Nephron (organoid): ENCODE results near the gene SMIM32.

Experiments
- H3K27ac Mint-ChIP-seq, 3 experiments: 2 replicates each; pipeline ENCODE4 v1.8.0; 2020; ENCODE audit warnings: mixed read lengths in 3 of 3, mild to moderate bottlenecking in 2 of 3, moderate library complexity in 1 of 3
- H3K27me3 Mint-ChIP-seq: 2 replicates; pipeline ENCODE4 v1.8.0; 2021; ENCODE audit warnings: low read depth, mild to moderate bottlenecking, moderate library complexity, mixed read lengths
- H3K36me3 Mint-ChIP-seq: 2 replicates; pipeline ENCODE4 v1.8.0; 2020; ENCODE audit warnings: low read depth, mixed read lengths
- H3K4me1 Mint-ChIP-seq: 2 replicates; pipeline ENCODE4 v1.8.0; 2020; ENCODE audit warnings: mixed read lengths
- H3K4me3 Mint-ChIP-seq, 3 experiments: 2 replicates each; pipeline ENCODE4 v1.8.0; 2020; ENCODE audit warnings: mild to moderate bottlenecking in 3 of 3, mixed read lengths in 3 of 3, moderate library complexity in 2 of 3
- H3K9me3 Mint-ChIP-seq: 2 replicates; pipeline ENCODE4 v1.8.0; 2020; ENCODE audit warnings: mixed read lengths
- TF ChIP-seq, protein P1 (sequence below), 3 experiments: fragments of 200-600 bp; sonication (generic); IDR thresholded peaks; one replicate each; pipeline ENCODE4 v1.5.0; 2021; ENCODE audit warnings: antibody characterized with exemption in 3 of 3; ENCODE audit not compliant: unreplicated experiment in 3 of 3

Gene SMIM32

DNA sequence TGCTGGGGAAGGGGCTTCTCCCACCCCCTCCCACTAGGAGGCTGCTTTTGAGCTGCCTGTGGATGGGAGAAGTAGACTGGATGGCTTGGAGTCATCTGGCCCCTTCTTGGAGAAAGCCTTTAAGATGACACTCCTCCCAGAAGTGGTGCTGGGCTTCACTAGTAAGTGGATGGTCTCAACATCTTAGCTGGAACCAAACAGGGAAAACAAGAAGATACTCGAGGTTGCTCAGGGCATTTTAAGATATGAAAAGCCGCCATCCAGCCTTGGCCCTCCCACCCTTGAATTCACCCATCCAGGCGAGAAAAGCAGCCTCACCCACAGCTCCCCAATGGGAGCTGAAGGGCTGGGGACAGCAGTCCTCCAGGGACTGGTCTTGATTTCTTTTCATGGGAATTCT, 7.8 kb upstream of the SMIM32 start:
- H3K9me3 Mint-ChIP-seq = no peaks in the 10 kb centered on the region
- no peak overlapping the region for H3K27ac Mint-ChIP-seq
- no peak overlapping the region for H3K4me3 Mint-ChIP-seq
- peaks cover 12% of the 10 kb centered on the region for H3K4me1 Mint-ChIP-seq
- TF ChIP-seq, protein P1, sequence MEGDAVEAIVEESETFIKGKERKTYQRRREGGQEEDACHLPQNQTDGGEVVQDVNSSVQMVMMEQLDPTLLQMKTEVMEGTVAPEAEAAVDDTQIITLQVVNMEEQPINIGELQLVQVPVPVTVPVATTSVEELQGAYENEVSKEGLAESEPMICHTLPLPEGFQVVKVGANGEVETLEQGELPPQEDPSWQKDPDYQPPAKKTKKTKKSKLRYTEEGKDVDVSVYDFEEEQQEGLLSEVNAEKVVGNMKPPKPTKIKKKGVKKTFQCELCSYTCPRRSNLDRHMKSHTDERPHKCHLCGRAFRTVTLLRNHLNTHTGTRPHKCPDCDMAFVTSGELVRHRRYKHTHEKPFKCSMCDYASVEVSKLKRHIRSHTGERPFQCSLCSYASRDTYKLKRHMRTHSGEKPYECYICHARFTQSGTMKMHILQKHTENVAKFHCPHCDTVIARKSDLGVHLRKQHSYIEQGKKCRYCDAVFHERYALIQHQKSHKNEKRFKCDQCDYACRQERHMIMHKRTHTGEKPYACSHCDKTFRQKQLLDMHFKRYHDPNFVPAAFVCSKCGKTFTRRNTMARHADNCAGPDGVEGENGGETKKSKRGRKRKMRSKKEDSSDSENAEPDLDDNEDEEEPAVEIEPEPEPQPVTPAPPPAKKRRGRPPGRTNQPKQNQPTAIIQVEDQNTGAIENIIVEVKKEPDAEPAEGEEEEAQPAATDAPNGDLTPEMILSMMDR (IDR thresholded peaks at IDR 0.05; ENCODE audit: unreplicated experiment in 3 of 3) = no peak
- peaks cover 24% of the 10 kb centered on the region for H3K27me3 Mint-ChIP-seq
- no peaks in the 10 kb centered on the region for H3K36me3 Mint-ChIP-seq

DNA sequence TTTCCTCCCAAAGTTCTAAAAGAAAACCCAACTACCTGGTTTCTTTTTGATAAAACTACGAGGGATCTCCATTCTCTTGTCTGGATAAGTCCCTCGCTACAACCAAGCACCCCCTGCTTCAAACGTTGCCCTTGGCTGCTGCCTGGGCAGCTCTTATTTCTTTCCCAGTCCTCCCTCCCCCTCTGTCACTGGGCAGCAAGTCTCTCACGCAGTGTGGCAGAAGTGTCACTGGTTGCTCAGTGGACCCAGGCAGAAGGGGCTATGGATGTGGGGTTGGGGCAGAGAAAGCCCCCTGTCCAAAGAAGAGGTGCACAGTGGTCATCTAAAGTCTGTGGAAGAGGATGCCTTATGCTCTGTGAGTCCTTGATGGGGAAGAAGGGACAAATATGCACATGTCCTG, 7.2 kb upstream of the SMIM32 start:
- TF ChIP-seq, protein P1 (IDR thresholded peaks at IDR 0.05; ENCODE audit: unreplicated experiment in 3 of 3) = no peak
- H3K27me3 Mint-ChIP-seq = peaks cover 30% of the 10 kb centered on the region
- peaks cover 15% of the 10 kb centered on the region for H3K4me1 Mint-ChIP-seq
- no peaks in the 10 kb centered on the region for H3K9me3 Mint-ChIP-seq
- no peak overlapping the region for H3K27ac Mint-ChIP-seq
- no peaks in the 10 kb centered on the region for H3K36me3 Mint-ChIP-seq
- H3K4me3 Mint-ChIP-seq = no peak overlapping the region

DNA sequence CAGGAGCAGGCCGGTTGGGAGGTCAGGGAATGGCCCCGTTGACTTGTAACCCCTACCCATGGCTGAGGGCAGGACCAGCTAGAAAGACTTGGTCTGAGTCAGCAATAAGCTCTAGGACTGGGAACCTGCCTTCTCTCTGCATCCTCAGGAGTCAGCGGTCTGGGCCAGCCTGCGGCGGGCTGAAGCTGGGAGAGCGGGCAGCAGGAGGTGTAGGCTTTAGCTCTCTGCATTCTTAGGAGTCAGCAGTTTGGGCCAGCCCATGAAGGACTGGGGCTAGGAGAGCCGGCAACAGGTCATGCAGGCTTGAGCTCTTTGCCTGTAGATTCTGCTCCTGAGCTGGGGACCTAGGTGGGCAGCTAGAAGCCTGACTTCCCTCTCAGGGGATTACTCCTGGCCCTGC, 6.4 kb upstream of the SMIM32 start:
- Mint-ChIP-seq H3K27me3 (peaks cover 38% of the 10 kb centered on the region), H3K4me1 (peaks cover 15% of the 10 kb centered on the region), H3K9me3 (no peaks in the 10 kb centered on the region), H3K4me3 (no peak overlapping the region), H3K36me3 (no peaks in the 10 kb centered on the region), H3K27ac (no peak overlapping the region)
- TF ChIP-seq, protein P1 (IDR thresholded peaks at IDR 0.05; ENCODE audit: unreplicated experiment in 3 of 3) = no peak

DNA sequence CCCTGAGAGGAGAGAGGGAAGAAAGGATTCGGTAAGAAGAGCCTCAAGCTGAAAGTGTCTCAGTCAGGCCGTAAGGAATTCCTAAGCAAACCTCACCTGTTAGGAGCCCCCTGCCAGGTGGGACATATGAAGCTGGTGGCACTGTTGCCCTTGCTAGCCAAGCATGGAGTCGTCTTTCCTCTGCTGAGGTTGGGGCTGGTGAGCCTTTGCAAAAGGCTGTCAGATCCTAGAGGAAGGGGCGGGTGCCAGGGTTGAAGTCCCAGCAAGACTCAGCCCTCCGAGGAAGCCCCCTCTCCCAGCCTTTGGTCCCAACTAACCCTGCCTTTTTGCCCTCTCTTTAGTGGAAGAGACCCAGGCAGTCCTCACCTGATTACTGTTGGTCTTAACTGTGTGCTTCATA, 5.5 kb upstream of the SMIM32 start:
- no peak overlapping the region for H3K4me3 Mint-ChIP-seq
- H3K4me1 Mint-ChIP-seq = peaks cover 15% of the 10 kb centered on the region
- H3K27ac Mint-ChIP-seq = no peak overlapping the region
- TF ChIP-seq, protein P1 (IDR thresholded peaks at IDR 0.05; ENCODE audit: unreplicated experiment in 3 of 3) = no peak
- no peaks in the 10 kb centered on the region for H3K9me3 Mint-ChIP-seq
- H3K27me3 Mint-ChIP-seq = peaks cover 45% of the 10 kb centered on the region
- H3K36me3 Mint-ChIP-seq = no peaks in the 10 kb centered on the region

DNA sequence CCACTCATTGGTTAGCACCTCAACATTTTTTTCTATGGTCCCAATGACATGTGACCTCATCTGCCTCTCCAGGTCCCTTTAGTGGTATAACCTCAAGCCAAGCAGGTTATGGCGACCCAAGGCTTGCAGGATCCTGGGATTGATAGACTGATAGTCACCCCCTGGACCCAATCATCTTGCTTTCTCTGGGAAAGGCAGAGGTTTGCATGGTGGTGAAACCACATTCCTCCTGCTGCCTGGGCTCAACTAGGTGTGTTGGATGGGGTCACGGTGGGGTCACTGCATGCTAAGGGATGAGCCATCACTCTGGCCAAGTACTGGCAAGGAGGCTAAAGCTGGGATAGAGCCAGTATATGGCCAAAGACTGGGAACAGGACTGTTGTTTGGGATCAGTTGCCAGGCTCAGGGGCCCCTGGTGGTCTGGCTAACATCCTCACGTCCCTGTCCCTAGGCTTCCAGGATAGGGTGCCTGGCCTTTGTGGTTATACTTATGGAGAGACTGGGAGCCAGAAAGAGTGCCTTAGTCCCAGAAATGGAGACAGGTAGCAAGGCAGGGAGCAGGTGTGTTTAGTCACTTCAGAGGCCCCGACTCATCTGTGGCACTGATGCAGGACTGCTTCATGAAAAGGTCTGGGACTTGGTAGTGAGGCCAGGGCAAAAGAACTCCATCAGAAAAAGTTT, 4.6 kb upstream of the SMIM32 start:
- H3K9me3 Mint-ChIP-seq = no peaks in the 10 kb centered on the region
- TF ChIP-seq, protein P1 (IDR thresholded peaks at IDR 0.05; ENCODE audit: unreplicated experiment in 3 of 3) = no peak
- no peak overlapping the region for H3K27ac Mint-ChIP-seq
- no peak overlapping the region for H3K4me3 Mint-ChIP-seq
- peaks cover 10% of the 10 kb centered on the region for H3K4me1 Mint-ChIP-seq
- H3K27me3 Mint-ChIP-seq = peaks cover 49% of the 10 kb centered on the region
- no peaks in the 10 kb centered on the region for H3K36me3 Mint-ChIP-seq
